ENCODE results near the gene ALDH1A1. TPM values are rescaled to one million over a fixed set of nuclear protein-coding genes. Genes with fewer than 3 reads are reported as not detected.
A peak's percentile ranks its signal among the peaks of the same experiment; 100 is the strongest.

The ALDH1A1 gene
- polyA plus RNA-seq, 1 donor (not counting 4 experiments of a cell fraction or from before 2014, with no cell fraction given), result 0.08 TPM

DNA sequence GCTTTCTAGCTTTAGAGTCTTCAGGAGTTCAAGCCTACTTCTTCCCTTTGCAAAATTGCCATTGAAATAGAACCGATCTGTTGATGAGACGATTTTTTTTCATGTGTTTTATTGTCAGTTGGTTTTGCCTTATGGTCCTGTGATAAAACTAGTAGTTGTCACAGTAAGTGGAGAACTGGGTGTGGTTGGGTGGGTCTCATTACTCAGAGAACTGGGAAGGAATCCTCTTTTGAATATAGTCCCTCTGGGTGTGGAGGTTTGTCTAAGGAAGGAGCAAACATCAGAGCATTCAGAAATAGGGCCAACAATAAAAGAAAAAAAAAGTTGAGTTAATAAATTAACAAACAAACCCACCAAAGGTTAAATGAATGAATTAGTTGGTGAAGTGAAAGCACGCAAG is 69.0 kb downstream of the ALDH1A1 start:
- DNase-seq (ENCODE audit: low read depth, low spot score), result no peak
- H3K9me1 ChIP-seq (ENCODE audit: control insufficient read depth, extremely low read depth, insufficient read depth, low read length), result no peaks in the 10 kb centered on the region
- peaks cover 7% of the 10 kb centered on the region for H3K4me1 ChIP-seq (ENCODE audit: control insufficient read depth, extremely low read depth, insufficient read depth, low read length)
- TF ChIP-seq EZH2 (IDR thresholded peaks at IDR 0.05; ENCODE audit: low read length), result no peak
- no peak for TF ChIP-seq CTCF (optimal IDR thresholded peaks at IDR 0.05 in 1 of 3, IDR thresholded peaks at IDR 0.05 in 1 of 3, conservative IDR thresholded peaks at IDR 0.05 in 1 of 3; ENCODE audit: extremely low read depth in 1 of 3, insufficient read depth in 2 of 3, low read length in 3 of 3)
- no peaks in the 10 kb centered on the region for H3K27me3 ChIP-seq (ENCODE audit: control insufficient read depth, extremely low read depth, insufficient read depth, low read length)
- dilution Hi-C loops (cut with MboI; ENCODE audit: extremely low pct_ligation_motif_present, low sequenced_read_pairs), result no loop called here
- no peak overlapping the region for H3K4me3 ChIP-seq (ENCODE audit: control insufficient read depth in 2 of 3, extremely low read depth in 1 of 3, insufficient read depth in 2 of 3, low read depth in 1 of 3, low read length in 3 of 3)
- no peak overlapping the region for H3K27ac ChIP-seq (ENCODE audit: control insufficient read depth, insufficient read depth, low read length)
- H2AFZ ChIP-seq (ENCODE audit: control insufficient read depth, low read length), result no peak overlapping the region
- H3K9ac ChIP-seq (ENCODE audit: control insufficient read depth, extremely low read depth, insufficient read depth, low read length), result no peak overlapping the region
- H3K9me3 ChIP-seq (ENCODE audit: control insufficient read depth, low read depth, low read length), result peaks cover 2% of the 10 kb centered on the region
- no peak for FAIRE-seq
- no peaks in the 10 kb centered on the region for H3K36me3 ChIP-seq (ENCODE audit: control insufficient read depth in 2 of 2, extremely low read depth in 1 of 2, insufficient read depth in 2 of 2, low read length in 2 of 2)
- peak overlapping the region; percentile 16 for H3K4me2 ChIP-seq (ENCODE audit: control insufficient read depth, extremely low read depth, insufficient read depth, low read depth, low read length)
- H3K79me2 ChIP-seq (ENCODE audit: control insufficient read depth, insufficient read depth, low read length), result no peaks in the 10 kb centered on the region
- H4K20me1 ChIP-seq (ENCODE audit: control insufficient read depth, extremely low read depth, insufficient read depth, low read length), result no peaks in the 10 kb centered on the region

DNA sequence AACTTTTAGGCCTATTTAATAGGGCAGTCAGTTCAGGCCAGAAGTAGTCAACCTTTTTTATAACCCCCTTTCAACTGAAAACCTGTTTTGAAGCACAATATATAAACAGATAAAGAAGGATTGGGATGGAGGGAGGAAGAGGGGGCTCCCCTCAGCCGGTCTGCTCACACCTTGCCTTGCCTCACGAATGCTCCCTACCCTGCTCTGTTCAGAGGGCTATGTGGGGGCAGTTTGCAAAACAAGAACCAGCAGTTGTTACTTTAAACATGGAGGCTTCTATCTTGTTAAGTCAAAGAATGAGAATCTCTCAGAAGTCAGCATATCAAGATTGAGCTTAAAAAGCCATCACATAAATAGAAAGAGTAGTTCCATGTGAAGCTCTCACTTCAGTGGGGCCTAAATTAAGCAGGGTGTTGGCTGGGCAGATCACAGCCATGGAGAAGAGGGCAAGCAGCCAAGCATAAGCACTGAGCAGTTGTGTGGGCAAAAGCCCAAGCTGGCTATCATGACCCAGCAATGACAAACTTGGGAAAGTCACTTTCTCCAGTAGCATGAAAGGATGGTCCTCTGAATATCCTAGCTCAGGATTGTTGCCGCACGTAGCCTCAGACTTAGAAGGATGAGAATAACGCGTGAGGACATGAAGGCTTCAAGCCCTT is 70.6 kb downstream of the ALDH1A1 start:
- DNase-seq (ENCODE audit: low read depth, low spot score) (no peak), FAIRE-seq (no peak)
- dilution Hi-C loops (cut with MboI; ENCODE audit: extremely low pct_ligation_motif_present, low sequenced_read_pairs), result no loop called here
- Histone ChIP-seq H4K20me1 (ENCODE audit: control insufficient read depth, extremely low read depth, insufficient read depth, low read length) (no peaks in the 10 kb centered on the region), H3K36me3 (ENCODE audit: control insufficient read depth in 2 of 2, extremely low read depth in 1 of 2, insufficient read depth in 2 of 2, low read length in 2 of 2) (no peaks in the 10 kb centered on the region), H2AFZ (ENCODE audit: control insufficient read depth, low read length) (no peak overlapping the region), H3K79me2 (ENCODE audit: control insufficient read depth, insufficient read depth, low read length) (no peaks in the 10 kb centered on the region), H3K27ac (ENCODE audit: control insufficient read depth, insufficient read depth, low read length) (no peak overlapping the region), H3K4me1 (ENCODE audit: control insufficient read depth, extremely low read depth, insufficient read depth, low read length) (peaks cover 7% of the 10 kb centered on the region), H3K9ac (ENCODE audit: control insufficient read depth, extremely low read depth, insufficient read depth, low read length) (no peak overlapping the region), H3K9me3 (ENCODE audit: control insufficient read depth, low read depth, low read length) (peaks cover 2% of the 10 kb centered on the region), H3K27me3 (ENCODE audit: control insufficient read depth, extremely low read depth, insufficient read depth, low read length) (no peaks in the 10 kb centered on the region), H3K4me3 (ENCODE audit: control insufficient read depth in 2 of 3, extremely low read depth in 1 of 3, insufficient read depth in 2 of 3, low read depth in 1 of 3, low read length in 3 of 3) (no peak overlapping the region), H3K9me1 (ENCODE audit: control insufficient read depth, extremely low read depth, insufficient read depth, low read length) (no peaks in the 10 kb centered on the region), H3K4me2 (ENCODE audit: control insufficient read depth, extremely low read depth, insufficient read depth, low read depth, low read length) (no peak overlapping the region)
- TF ChIP-seq CTCF (optimal IDR thresholded peaks at IDR 0.05 in 1 of 3, IDR thresholded peaks at IDR 0.05 in 1 of 3, conservative IDR thresholded peaks at IDR 0.05 in 1 of 3; ENCODE audit: extremely low read depth in 1 of 3, insufficient read depth in 2 of 3, low read length in 3 of 3), result no peak
- no peak for TF ChIP-seq EZH2 (IDR thresholded peaks at IDR 0.05; ENCODE audit: low read length)
